ENCODE results near the gene MRPS18B. TPM values are rescaled to one million over a fixed set of nuclear protein-coding genes. Genes with fewer than 3 reads are reported as not detected.
"Not testable (repeated sequence)": the region's sequence is repeated elsewhere in the genome, so short reads cannot be mapped to it uniquely, and the experiment has no call there.

Gene MRPS18B
- total and polyA plus RNA-seq, 2 of the 4 experiments (the other 2 are of a cell fraction): 51.2 to 82.3 TPM

- peak; percentile 42; the same call in 1 of the 2 replicates for TF ChIP-seq SMC3 (IDR thresholded peaks at IDR 0.05; ENCODE audit: low read depth, low read length)
- TF ChIP-seq USF2 (IDR thresholded peaks at IDR 0.05; ENCODE audit: low read depth, low read length): 0 out of 2 replicates have a peak, but pooled peaks have one; percentile 11
- TF ChIP-seq MAFK (IDR thresholded peaks at IDR 0.05; ENCODE audit: low read depth, low read length): peak; percentile 28; the same call in 1 of the 2 replicates
- TF ChIP-seq RAD21 (IDR thresholded peaks at IDR 0.05; ENCODE audit: low read length): peak; percentile 44
- peak; percentile 31; the same call in 1 of the 2 replicates for TF ChIP-seq POLR2A (IDR thresholded peaks at IDR 0.05; ENCODE audit: low read depth, low read length)
- TF ChIP-seq, protein P1, sequence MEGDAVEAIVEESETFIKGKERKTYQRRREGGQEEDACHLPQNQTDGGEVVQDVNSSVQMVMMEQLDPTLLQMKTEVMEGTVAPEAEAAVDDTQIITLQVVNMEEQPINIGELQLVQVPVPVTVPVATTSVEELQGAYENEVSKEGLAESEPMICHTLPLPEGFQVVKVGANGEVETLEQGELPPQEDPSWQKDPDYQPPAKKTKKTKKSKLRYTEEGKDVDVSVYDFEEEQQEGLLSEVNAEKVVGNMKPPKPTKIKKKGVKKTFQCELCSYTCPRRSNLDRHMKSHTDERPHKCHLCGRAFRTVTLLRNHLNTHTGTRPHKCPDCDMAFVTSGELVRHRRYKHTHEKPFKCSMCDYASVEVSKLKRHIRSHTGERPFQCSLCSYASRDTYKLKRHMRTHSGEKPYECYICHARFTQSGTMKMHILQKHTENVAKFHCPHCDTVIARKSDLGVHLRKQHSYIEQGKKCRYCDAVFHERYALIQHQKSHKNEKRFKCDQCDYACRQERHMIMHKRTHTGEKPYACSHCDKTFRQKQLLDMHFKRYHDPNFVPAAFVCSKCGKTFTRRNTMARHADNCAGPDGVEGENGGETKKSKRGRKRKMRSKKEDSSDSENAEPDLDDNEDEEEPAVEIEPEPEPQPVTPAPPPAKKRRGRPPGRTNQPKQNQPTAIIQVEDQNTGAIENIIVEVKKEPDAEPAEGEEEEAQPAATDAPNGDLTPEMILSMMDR (conservative IDR thresholded peaks at IDR 0.05; ENCODE audit: low read depth, low read length): peak; percentile 67
- H2BK5ac ChIP-seq (ENCODE audit: low read depth, low read length, poor library complexity, severe bottlenecking); H4K5ac ChIP-seq (ENCODE audit: low read depth, low read length); H3K4me2 ChIP-seq (ENCODE audit: low read depth, low read length); H3K4me1 ChIP-seq (ENCODE audit: control insufficient read depth, insufficient read depth, low read length); in situ Hi-C loops (cut with MboI; ENCODE audit: low sequenced_read_pairs); H2AK5ac ChIP-seq (ENCODE audit: low read depth, low read length); H3K14ac ChIP-seq (replicated peaks; ENCODE audit: low read depth, low read length); H2BK15ac ChIP-seq (ENCODE audit: low read depth, low read length); H2BK20ac ChIP-seq (ENCODE audit: low read depth, low read length); H3K56ac ChIP-seq (ENCODE audit: extremely low read depth, insufficient read depth, low read length); H4K91ac ChIP-seq (ENCODE audit: insufficient read depth, low read depth, low read length); BruUV-seq (replicated peaks); H3K9ac ChIP-seq (ENCODE audit: low read depth, low read length); H3K27ac ChIP-seq (ENCODE audit: insufficient read depth, low read length); H2BK120ac ChIP-seq (ENCODE audit: low read depth, low read length); dilution Hi-C loops (cut with HindIII; ENCODE audit: low sequenced_read_pairs, unreplicated experiment); H3K23ac ChIP-seq (ENCODE audit: low read depth, low read length); H3K9me1 ChIP-seq (ENCODE audit: insufficient read depth, low read length); H3K27me3 ChIP-seq (ENCODE audit: control insufficient read depth, insufficient read depth, low read length); H3K4me3 ChIP-seq (ENCODE audit: insufficient read depth, low read depth, low read length); H3K18ac ChIP-seq (ENCODE audit: low read depth, low read length); H3K4ac ChIP-seq (ENCODE audit: low read depth, low read length); H3K9me3 ChIP-seq (ENCODE audit: control insufficient read depth, insufficient read depth, low read length): not testable (repeated sequence)
- ChIA-PET CTCF (interaction anchor here (0.6 to 2.0 kb wide), 8 partner anchors 10 to 116 kb away, joined by 3 to 8 read pairs (median 4); no protein-coding TSS in a partner anchor), POLR2A (ENCODE audit: unreplicated experiment) (interaction anchor here (1.0 kb wide), 1 partner anchor 15 kb away, joined by 3 read pairs; no protein-coding TSS in a partner anchor)
- peak; percentile 88 for ATAC-seq (ENCODE audit: low read depth)
- intact Hi-C loops (cut with micrococcal nuclease): loop anchor here (2.0 kb wide), 1 partner anchor 115 kb away; no protein-coding TSS in a partner anchor
- no CpG with 5 or more reads among the region's 15 CpGs for WGBS, 2 experiments (ENCODE audit: extremely low coverage in 2 of 2, insufficient read length in 1 of 2)
- H3K36me3 ChIP-seq (ENCODE audit: control insufficient read depth, insufficient read depth, low read length): peaks cover 34% of the 10 kb centered on the region
- DNase-seq: peak; percentile 75
- peaks cover 24% of the 10 kb centered on the region for H4K20me1 ChIP-seq (ENCODE audit: insufficient read depth, low read length)
- peak overlapping the region; percentile 78 for H2AFZ ChIP-seq (replicated peaks; ENCODE audit: low read length, poor library complexity)
- peaks cover 2 to 11% of the 10 kb centered on the region in 2 experiments; a peak in 3 of 4 replicates for H3K79me1 ChIP-seq (ENCODE audit: low read depth in 1 of 2, low read length in 2 of 2)
- H4K8ac ChIP-seq (ENCODE audit: low read depth in 2 of 2, low read length in 2 of 2): peak overlapping the region in 1 of 2 experiments; percentile 53; a peak in 2 of 4 replicates
- H2AK9ac ChIP-seq (replicated peaks; ENCODE audit: low read depth, low read length, poor library complexity): peak overlapping the region; percentile 74
Observed at GRCh38 chr6:30597315-30598144, 20.1 kb upstream of the MRPS18B start.

Data from IMR-90 (cell line).